ENCODE results near the gene MFSD6.

DNA sequence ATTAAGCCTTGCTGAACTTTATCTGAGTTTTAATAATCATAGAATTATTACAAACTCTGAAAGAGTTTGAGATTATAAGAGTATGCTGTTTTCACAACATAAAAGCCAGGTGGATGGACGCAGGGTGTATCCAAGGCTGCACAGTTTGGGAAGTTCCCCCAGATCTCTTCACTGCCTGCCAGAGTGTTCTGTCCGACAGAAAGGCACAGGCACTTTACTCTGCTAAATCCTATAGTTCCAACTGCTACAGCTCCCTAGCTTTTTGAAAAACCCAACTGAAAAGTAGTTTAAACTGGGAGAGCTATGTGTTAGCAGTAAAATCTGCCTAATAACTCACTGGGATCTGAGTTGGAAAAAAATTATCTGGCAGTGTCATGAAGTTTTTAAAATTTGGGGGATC lies 38.0 kb downstream of the MFSD6 start:
- TF ChIP-seq REST (IDR thresholded peaks at IDR 0.05; ENCODE audit: low read depth, low read length) (no peak), CHD2 (IDR thresholded peaks at IDR 0.05; ENCODE audit: low read length, partially characterized antibody) (no peak), NRF1 (IDR thresholded peaks at IDR 0.05; ENCODE audit: low read depth, low read length) (no peak), CTCF (IDR thresholded peaks at IDR 0.05) (no peak), SIN3A (IDR thresholded peaks at IDR 0.05; ENCODE audit: borderline replicate concordance, low read depth, low read length) (no peak), POLR2AphosphoS5 (IDR thresholded peaks at IDR 0.05; ENCODE audit: low read depth, low read length) (no peak), USF2 (IDR thresholded peaks at IDR 0.05; ENCODE audit: borderline replicate concordance, low read depth, low read length) (no peak), SMC3 (IDR thresholded peaks at IDR 0.05; ENCODE audit: low read depth, low read length) (no peak), MEF2A (IDR thresholded peaks at IDR 0.05; ENCODE audit: borderline replicate concordance, low read depth) (no peak), YY1 (IDR thresholded peaks at IDR 0.05; ENCODE audit: low read depth) (no peak)
- TF ChIP-seq, protein P1, sequence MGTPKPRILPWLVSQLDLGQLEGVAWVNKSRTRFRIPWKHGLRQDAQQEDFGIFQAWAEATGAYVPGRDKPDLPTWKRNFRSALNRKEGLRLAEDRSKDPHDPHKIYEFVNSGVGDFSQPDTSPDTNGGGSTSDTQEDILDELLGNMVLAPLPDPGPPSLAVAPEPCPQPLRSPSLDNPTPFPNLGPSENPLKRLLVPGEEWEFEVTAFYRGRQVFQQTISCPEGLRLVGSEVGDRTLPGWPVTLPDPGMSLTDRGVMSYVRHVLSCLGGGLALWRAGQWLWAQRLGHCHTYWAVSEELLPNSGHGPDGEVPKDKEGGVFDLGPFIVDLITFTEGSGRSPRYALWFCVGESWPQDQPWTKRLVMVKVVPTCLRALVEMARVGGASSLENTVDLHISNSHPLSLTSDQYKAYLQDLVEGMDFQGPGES (IDR thresholded peaks at IDR 0.05; ENCODE audit: low read depth, low read length) = no peak
- TF ChIP-seq, protein P2, sequence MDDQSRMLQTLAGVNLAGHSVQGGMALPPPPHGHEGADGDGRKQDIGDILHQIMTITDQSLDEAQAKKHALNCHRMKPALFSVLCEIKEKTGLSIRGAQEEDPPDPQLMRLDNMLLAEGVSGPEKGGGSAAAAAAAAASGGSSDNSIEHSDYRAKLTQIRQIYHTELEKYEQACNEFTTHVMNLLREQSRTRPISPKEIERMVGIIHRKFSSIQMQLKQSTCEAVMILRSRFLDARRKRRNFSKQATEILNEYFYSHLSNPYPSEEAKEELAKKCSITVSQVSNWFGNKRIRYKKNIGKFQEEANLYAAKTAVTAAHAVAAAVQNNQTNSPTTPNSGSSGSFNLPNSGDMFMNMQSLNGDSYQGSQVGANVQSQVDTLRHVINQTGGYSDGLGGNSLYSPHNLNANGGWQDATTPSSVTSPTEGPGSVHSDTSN (IDR thresholded peaks at IDR 0.05) = no peak
